GM12873 (cell line): ENCODE results near the gene PQBP1.

Source experiments
- TF ChIP-seq, protein P1 (sequence below): IDR thresholded peaks from 2 replicates; pipeline ENCODE4 v1.5.1; 2012; ENCODE audit warnings: low read depth, mild to moderate bottlenecking, moderate library complexity, low read length, control low read depth; ENCODE audit not compliant: insufficient read depth; ENCODE audit errors: missing control alignments

Gene PQBP1

DNA sequence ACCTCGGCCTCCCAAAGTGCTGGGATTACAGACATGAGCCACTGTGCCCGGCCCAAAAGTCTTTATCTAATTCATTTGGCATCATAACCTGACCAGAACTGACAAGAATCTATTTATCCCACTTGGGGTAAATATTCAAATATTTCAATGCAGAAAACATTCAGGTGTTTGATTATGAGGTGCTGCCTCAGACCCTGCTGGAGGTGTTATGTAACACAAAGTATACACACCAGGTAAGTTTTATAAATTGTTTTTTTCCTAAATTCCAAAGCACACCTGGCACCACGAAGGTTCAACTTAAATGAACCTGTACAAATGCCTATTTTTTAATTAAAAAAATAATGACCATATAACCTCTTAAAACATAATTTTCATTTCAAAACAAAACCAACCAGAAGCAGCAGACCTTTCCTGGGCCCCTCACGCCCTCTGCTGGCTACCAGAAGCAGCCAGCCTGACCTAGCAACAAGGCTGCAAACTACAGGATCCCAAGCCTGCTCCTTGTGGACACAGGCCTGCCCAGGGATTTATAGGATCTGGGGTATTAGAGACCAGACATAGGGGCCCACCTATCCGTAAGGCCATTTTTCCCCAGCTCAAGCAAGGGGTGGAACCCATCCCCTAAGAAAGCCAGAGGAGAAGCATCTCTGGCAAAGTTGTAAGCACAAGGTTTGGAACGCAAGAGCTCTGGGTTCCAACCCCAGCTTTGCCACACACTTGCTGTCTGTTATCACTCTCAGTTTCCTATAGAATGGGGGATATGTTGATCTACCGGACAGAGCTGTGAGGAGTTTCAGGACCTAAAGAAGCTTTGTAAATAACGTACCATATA, 48.0 kb downstream of the PQBP1 start:
- TF ChIP-seq, protein P1, sequence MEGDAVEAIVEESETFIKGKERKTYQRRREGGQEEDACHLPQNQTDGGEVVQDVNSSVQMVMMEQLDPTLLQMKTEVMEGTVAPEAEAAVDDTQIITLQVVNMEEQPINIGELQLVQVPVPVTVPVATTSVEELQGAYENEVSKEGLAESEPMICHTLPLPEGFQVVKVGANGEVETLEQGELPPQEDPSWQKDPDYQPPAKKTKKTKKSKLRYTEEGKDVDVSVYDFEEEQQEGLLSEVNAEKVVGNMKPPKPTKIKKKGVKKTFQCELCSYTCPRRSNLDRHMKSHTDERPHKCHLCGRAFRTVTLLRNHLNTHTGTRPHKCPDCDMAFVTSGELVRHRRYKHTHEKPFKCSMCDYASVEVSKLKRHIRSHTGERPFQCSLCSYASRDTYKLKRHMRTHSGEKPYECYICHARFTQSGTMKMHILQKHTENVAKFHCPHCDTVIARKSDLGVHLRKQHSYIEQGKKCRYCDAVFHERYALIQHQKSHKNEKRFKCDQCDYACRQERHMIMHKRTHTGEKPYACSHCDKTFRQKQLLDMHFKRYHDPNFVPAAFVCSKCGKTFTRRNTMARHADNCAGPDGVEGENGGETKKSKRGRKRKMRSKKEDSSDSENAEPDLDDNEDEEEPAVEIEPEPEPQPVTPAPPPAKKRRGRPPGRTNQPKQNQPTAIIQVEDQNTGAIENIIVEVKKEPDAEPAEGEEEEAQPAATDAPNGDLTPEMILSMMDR, result peak; percentile 81

GRCh38 chrX:48948589-48948988, 50.9 kb downstream of the PQBP1 start:
- TF ChIP-seq, protein P1, result no peak
